ENCODE data around the gene VOPP1.

- TF ChIP-seq EZH2 (IDR thresholded peaks at IDR 0.05; ENCODE audit: insufficient read depth, poor library complexity, severe bottlenecking) (no peak), EZH2phosphoT487 (IDR thresholded peaks at IDR 0.05; ENCODE audit: insufficient read depth, low read depth) (no peak)
Measured at GRCh38 chr7:55508221-55509011, 63.9 kb downstream of the VOPP1 start.

Measured in GM23248 (cell line).